GM12891 (cell line): Measurements from ENCODE around the gene PACSIN3.

ENCODE experiments used
- POLR2A ChIP-seq: IDR thresholded peaks from 2 replicates; pipeline ENCODE4 v1.6.1; 2011; ENCODE audit warnings: low read depth, low read length, control low read depth
- POLR2AphosphoS5 ChIP-seq: IDR thresholded peaks from 2 replicates; pipeline ENCODE4 v1.6.1; 2011; ENCODE audit warnings: low read depth, low read length, control low read depth
- SPI1 ChIP-seq: IDR thresholded peaks from 2 replicates; pipeline ENCODE4 v1.6.1; 2011; ENCODE audit warnings: low read depth, low read length, control low read depth
- TAF1 ChIP-seq: IDR thresholded peaks from 2 replicates; pipeline ENCODE4 v1.6.1; 2011; ENCODE audit warnings: low read depth, low read length, control low read depth

DNA sequence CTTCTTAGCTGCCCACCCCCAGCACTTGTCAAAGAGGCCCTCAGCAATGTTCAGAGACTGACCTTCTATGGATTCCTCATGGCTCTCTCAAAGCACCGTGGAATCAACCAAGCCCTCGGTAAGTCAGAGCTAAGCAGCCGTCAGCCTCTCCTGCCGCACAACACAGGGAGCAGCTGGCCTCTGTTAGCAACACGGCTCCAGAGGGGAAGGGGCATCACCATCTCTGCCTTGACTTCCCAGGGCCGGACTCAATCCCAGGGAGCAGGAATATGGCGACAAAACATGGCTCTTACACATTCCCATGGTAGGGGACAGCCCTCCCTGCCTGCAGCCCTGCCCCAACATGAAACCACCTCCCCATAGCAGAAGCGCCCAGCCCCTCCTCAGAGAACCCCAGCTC, 28.4 kb downstream of the PACSIN3 start:
- no peak for TF ChIP-seq POLR2A
- TF ChIP-seq POLR2AphosphoS5: no peak
- TF ChIP-seq SPI1: no peak
- TF ChIP-seq TAF1: no peak
